AG04450 (cell line): ENCODE data around the gene AKAP12. TPM values are rescaled to one million over a fixed set of nuclear protein-coding genes. Genes with fewer than 3 reads are reported as not detected.
A peak's percentile ranks its signal among the peaks of the same experiment; 100 is the strongest.

ENCODE experiments used
- CTCF ChIA-PET: fragments of 300-600, 350-600 bp; formaldehyde crosslinking; extraction: SDS; loops from one replicate; lab custom pipeline; 2022; ENCODE audit warnings: antibody characterized with exemption, inconsistent platforms; lab: Charles Lee
- POLR2A ChIA-PET: fragments of 350-600 bp; formaldehyde crosslinking; extraction: SDS; loops from one replicate; lab custom pipeline; 2021; ENCODE audit warnings: antibody characterized with exemption, inconsistent platforms; lab: Yijun Ruan, JAX
- DNase-seq: peaks from one replicate; pipeline ENCODE4 v3.0.0-alpha.2; 2011; ENCODE audit warnings: low read depth, low spot score
- H3K27ac ChIP-seq: one replicate; pipeline ENCODE4 v1.5.1; 2012; ENCODE audit warnings: low read depth, low read length, control low read depth
- H3K27me3 ChIP-seq: one replicate; pipeline ENCODE4 v1.6.0; 2012; ENCODE audit warnings: low read length; ENCODE audit not compliant: control insufficient read depth, insufficient read depth
- H3K4me3 ChIP-seq: 2 replicates; pipeline ENCODE4 v1.5.1; 2011; ENCODE audit warnings: mild to moderate bottlenecking, low read depth, low read length, control low read depth
- H3K9me3 ChIP-seq: 2 replicates; pipeline ENCODE4 v1.5.1; 2012; ENCODE audit warnings: low read length; ENCODE audit not compliant: control insufficient read depth, insufficient read depth
- CTCF ChIP-seq: IDR thresholded peaks from 2 replicates; pipeline ENCODE4 v1.5.1; 2011; ENCODE audit warnings: low read depth, low read length, control low read depth, inconsistent platforms
- polyA plus RNA-seq: library from polyadenylated mRNA; depleted of rRNA; stranded (reverse); fragments of >200 nt; gene quantifications from 2 replicates; pipeline ENCODE4 v1.2.3, GENCODE V29; 2011

Gene AKAP12
- polyA plus RNA-seq, 1 experiment, result 73.2 TPM

GRCh38 chr6:151392427-151392826 is 152.7 kb downstream of the AKAP12 start:
- Histone ChIP-seq H3K27ac (no peak overlapping the region), H3K4me3 (peak overlapping the region; percentile 72), H3K27me3 (no peaks in the 10 kb centered on the region), H3K9me3 (no peaks in the 10 kb centered on the region)
- CTCF ChIA-PET, result interaction anchor here (1.6 to 1.8 kb wide), 2 partner anchors 12 to 14 kb away, joined by 3 to 10 read pairs; no protein-coding TSS in a partner anchor
- no peak for TF ChIP-seq CTCF
- POLR2A ChIA-PET, result no interaction called here
- DNase-seq, result no peak

- Histone ChIP-seq H3K27me3 (no peaks in the 10 kb centered on the region), H3K27ac (no peak overlapping the region), H3K9me3 (no peaks in the 10 kb centered on the region), H3K4me3 (no peak overlapping the region)
- CTCF ChIA-PET, result interaction anchor here (0.7 to 1.8 kb wide), 3 partner anchors 11 to 576 kb away, joined by 3 to 10 read pairs (median 3); no protein-coding TSS in a partner anchor
- DNase-seq, result no peak
- POLR2A ChIA-PET, result no interaction called here
- TF ChIP-seq CTCF, result no peak
Observed at GRCh38 chr6:151393410-151393809, 153.6 kb downstream of the AKAP12 start.

GRCh38 chr6:151399679-151400078 is 159.9 kb downstream of the AKAP12 start:
- no peak overlapping the region for H3K4me3 ChIP-seq
- no peaks in the 10 kb centered on the region for H3K27me3 ChIP-seq
- DNase-seq, result no peak
- no peak overlapping the region for H3K27ac ChIP-seq
- ChIA-PET POLR2A (no interaction called here), CTCF (no interaction called here)
- no peaks in the 10 kb centered on the region for H3K9me3 ChIP-seq
- no peak for TF ChIP-seq CTCF

GRCh38 chr6:151400473-151400872 is 160.7 kb downstream of the AKAP12 start:
- CTCF ChIA-PET, result no interaction called here

GRCh38 chr6:151402228-151402627 is 162.5 kb downstream of the AKAP12 start:
- TF ChIP-seq CTCF, result no peak
- H3K27ac ChIP-seq, result no peak overlapping the region
- no peak for DNase-seq
- no peaks in the 10 kb centered on the region for H3K9me3 ChIP-seq
- ChIA-PET POLR2A (no interaction called here), CTCF (no interaction called here)
- no peaks in the 10 kb centered on the region for H3K27me3 ChIP-seq
- H3K4me3 ChIP-seq, result no peak overlapping the region

More at GRCh38 chr6:151400473-151400872, 160.7 kb downstream of the AKAP12 start:
- H3K9me3 ChIP-seq, result no peaks in the 10 kb centered on the region
- H3K4me3 ChIP-seq, result no peak overlapping the region
- H3K27ac ChIP-seq, result no peak overlapping the region
- H3K27me3 ChIP-seq, result no peaks in the 10 kb centered on the region
- POLR2A ChIA-PET, result no interaction called here
- no peak for TF ChIP-seq CTCF
- no peak for DNase-seq
